B cell (primary cell): ENCODE measurements around the gene PRPS1. TPM values are rescaled to one million over a fixed set of nuclear protein-coding genes. Genes with fewer than 3 reads are reported as not detected.

Experiments used
- ATAC-seq: fragments of 200-7000 bp; cut with Tn5 transposase; one replicate; pipeline ENCODE4 v1.10.0; 2021; ENCODE audit warnings: low read depth, mild to moderate bottlenecking, moderate number of reproducible peaks, moderate library complexity
- CTCF ChIA-PET: fragments of 350-600 bp; sonication (Branson Sonifier 250); formaldehyde crosslinking; loops from one replicate; lab custom pipeline; 2021; ENCODE audit warnings: antibody characterized with exemption, inconsistent platforms; lab: Charles Lee
- POLR2A ChIA-PET: fragments of 350-600 bp; sonication (Branson Sonifier 250); formaldehyde crosslinking; loops from one replicate; lab custom pipeline; 2021; ENCODE audit warnings: antibody characterized with exemption; lab: Charles Lee
- DNase-seq: peaks from one replicate; pipeline ENCODE4 v3.0.0; 2013
- H2AFZ ChIP-seq: 2 replicates; pipeline ENCODE4 v1.6.1; 2012; ENCODE audit warnings: mild to moderate bottlenecking, low read depth, low read length; ENCODE audit not compliant: insufficient read depth, poor library complexity, severe bottlenecking
- H3K27ac ChIP-seq, 2 donors: 1 replicate in 1 of 2; 2 replicates in 1 of 2; pipeline ENCODE4 v1.5.1; 2012 to 2013; ENCODE audit warnings: low read length in 2 of 2, mild to moderate bottlenecking in 2 of 2, moderate library complexity in 1 of 2
- H3K27me3 ChIP-seq, 4 experiments: fragments of 200-600 bp in 1 of 4; sonication (generic) in 1 of 4; replicated peaks in 1 of 4; 1 replicate in 2 of 4; 2 replicates in 2 of 4; pipeline versions ENCODE4 v1.6.1 to v1.7.0; 2013 to 2016; ENCODE audit warnings: low read length in 3 of 4, mild to moderate bottlenecking in 2 of 4, mixed read lengths in 1 of 4, moderate library complexity in 1 of 4; ENCODE audit not compliant: insufficient read depth in 4 of 4, control insufficient read depth in 3 of 4; ENCODE audit errors: control extremely low read depth in 1 of 4
- H3K36me3 ChIP-seq, 2 experiments: replicated peaks in 1 of 2; 1 replicate in 1 of 2; 2 replicates in 1 of 2; pipeline versions ENCODE4 v1.6.1 to v1.7.1; 2013; ENCODE audit warnings: low read length in 1 of 2; ENCODE audit not compliant: insufficient read depth in 2 of 2, control insufficient read depth in 1 of 2; ENCODE audit errors: control extremely low read depth in 1 of 2, extremely low read depth in 1 of 2
- H3K4me1 ChIP-seq, 2 donors: fragments of 200-600 bp in 1 of 2; sonication (generic) in 1 of 2; 1 replicate in 1 of 2; 2 replicates in 1 of 2; pipeline versions ENCODE4 v1.5.1 to v1.6.1; 2013 to 2017; ENCODE audit warnings: low read length in 2 of 2; ENCODE audit not compliant: control insufficient read depth in 2 of 2, insufficient read depth in 2 of 2
- H3K4me2 ChIP-seq: replicated peaks from 2 replicates; pipeline ENCODE3; 2012; ENCODE audit warnings: mild to moderate bottlenecking, low read depth, low read length; ENCODE audit not compliant: poor library complexity, severe bottlenecking
- H3K4me3 ChIP-seq, 5 experiments: fragments of 200-600 bp in 1 of 5; sonication (generic) in 1 of 5; 1 replicate in 3 of 5; 2 replicates in 2 of 5; pipeline versions ENCODE4 v1.5.1 to v1.7.0; 2011 to 2016; ENCODE audit warnings: low read length in 4 of 5, mild to moderate bottlenecking in 4 of 5, low read depth in 2 of 5, control low read depth in 1 of 5, moderate library complexity in 1 of 5; ENCODE audit not compliant: insufficient read depth in 1 of 5; ENCODE audit errors: control extremely low read depth in 1 of 5, extremely low read depth in 1 of 5
- H3K79me2 ChIP-seq: fragments of 200-600 bp; sonication (generic); one replicate; pipeline ENCODE4 v1.6.0; 2016; ENCODE audit warnings: low read length; ENCODE audit not compliant: control insufficient read depth, insufficient read depth
- H3K9ac ChIP-seq: fragments of 200-600 bp; sonication (generic); 2 replicates; pipeline ENCODE4 v1.6.1; 2017; ENCODE audit warnings: mild to moderate bottlenecking, low read length, moderate library complexity
- H3K9me3 ChIP-seq, 3 donors: one replicate each; pipeline versions ENCODE4 v1.6.1 to v1.7.1; 2013; ENCODE audit warnings: low read length in 2 of 3; ENCODE audit not compliant: control insufficient read depth in 2 of 3, insufficient read depth in 1 of 3; ENCODE audit errors: control extremely low read depth in 1 of 3
- H4K20me1 ChIP-seq: 2 replicates; pipeline ENCODE4 v1.6.0; 2012; ENCODE audit warnings: mild to moderate bottlenecking, low read length; ENCODE audit not compliant: insufficient read depth, control insufficient read depth, poor library complexity, severe bottlenecking
- H3K27ac Mint-ChIP-seq: one replicate; pipeline ENCODE4 v1.8.0; 2021; ENCODE audit warnings: mixed read lengths
- H3K27me3 Mint-ChIP-seq: one replicate; pipeline ENCODE4 v1.8.0; 2021; ENCODE audit warnings: mixed read lengths
- H3K4me1 Mint-ChIP-seq: one replicate; pipeline ENCODE4 v1.8.0; 2021; ENCODE audit warnings: mixed read lengths
- H3K4me3 Mint-ChIP-seq: one replicate; pipeline ENCODE4 v1.8.0; 2021; ENCODE audit warnings: mixed read lengths
- H3K9me3 Mint-ChIP-seq: one replicate; pipeline ENCODE4 v1.8.0; 2022; ENCODE audit warnings: mixed read lengths; ENCODE audit not compliant: insufficient read depth
- CTCF ChIP-seq: fragments of 200-600 bp; IDR thresholded peaks from one replicate; pipeline ENCODE4 v1.8.0; 2022; ENCODE audit warnings: antibody characterized with exemption, mild to moderate bottlenecking
- EZH2 ChIP-seq: IDR thresholded peaks from 2 replicates; pipeline ENCODE4 v1.6.1; 2012; ENCODE audit warnings: borderline replicate concordance, low read depth, mild to moderate bottlenecking, moderate library complexity, low read length; ENCODE audit not compliant: insufficient read depth, poor library complexity, severe bottlenecking
- WGBS: methylation state at CpG from one replicate; pipeline ENCODE4 v1.1.5; 2013; ENCODE audit warnings: missing lambda C conversion rate; ENCODE audit not compliant: insufficient coverage; 5-methylcytosine and 5-hydroxymethylcytosine counted together
- intact Hi-C: fragments of 100-400 bp; cut with micrococcal nuclease; formaldehyde crosslinking; loops from one replicate; pipeline ENCODE4 v1.10.0; 2022
- polyA plus RNA-seq: library from polyadenylated mRNA; depleted of rRNA; stranded (reverse); fragments of >200 nt; gene quantifications from 2 replicates; pipeline ENCODE4 v1.2.3, GENCODE V29; 2012
- total RNA-seq, 2 donors: library from RNA; stranded (reverse); fragments of 120-200 nt in 1 of 2; gene quantifications; 1 replicate in 1 of 2; 2 replicates in 1 of 2; pipeline versions ENCODE4 v1.2.3 to v1.2.4, GENCODE V29; 2013 to 2022

PRPS1 gene
- total and polyA plus RNA-seq, 2 donors (not counting 1 experiment from before 2014, with no cell fraction given), result 42.2 to 52.1 TPM

GRCh38 chrX:107678957-107679740, 50.8 kb downstream of the PRPS1 start:
- Histone ChIP-seq H3K27ac (peak overlapping the region in 1 of 2 donors; percentile 22), H3K27me3 (no peaks in the 10 kb centered on the region), H3K4me2 (peak overlapping the region; percentile 31), H3K4me3 (no peak overlapping the region), H3K9ac (no peak overlapping the region), H3K9me3 (no peaks in the 10 kb centered on the region), H4K20me1 (no peaks in the 10 kb centered on the region), H2AFZ (no peak overlapping the region), H3K36me3 (no peaks in the 10 kb centered on the region), H3K4me1 (peaks cover 42 to 56% of the 10 kb centered on the region in 2 donors), H3K79me2 (peaks cover 9% of the 10 kb centered on the region)
- peak; percentile 24 for ATAC-seq
- Mint-ChIP-seq H3K27ac (peak overlapping the region; percentile 37), H3K4me3 (no peak overlapping the region), H3K27me3 (no peaks in the 10 kb centered on the region), H3K9me3 (no peaks in the 10 kb centered on the region), H3K4me1 (peaks cover 60% of the 10 kb centered on the region)
- intact Hi-C loops, result no loop called here
- TF ChIP-seq EZH2 (no peak), CTCF (no peak)
- POLR2A ChIA-PET, result interaction anchor here (1.0 to 8.2 kb wide), 2 partner anchors 22 to 36 kb away, joined by 4 to 375 read pairs; no protein-coding TSS in a partner anchor
- CTCF ChIA-PET, result interaction anchor here (1.1 to 9.1 kb wide), 5 partner anchors 20 to 97 kb away, joined by 3 to 318 read pairs (median 3); partner anchors contain the start of genes NCBP2L and TSC22D3
- whole genome bisulfite sequencing, result no CpG with 5 or more reads among the region's 8 CpGs
- DNase-seq, result peak; percentile 74

- Mint-ChIP-seq H3K4me3 (no peak overlapping the region), H3K4me1 (peaks cover 48% of the 10 kb centered on the region), H3K27me3 (no peaks in the 10 kb centered on the region), H3K27ac (no peak overlapping the region), H3K9me3 (no peaks in the 10 kb centered on the region)
- whole genome bisulfite sequencing, result no CpG with 5 or more reads among the region's 3 CpGs
- Histone ChIP-seq H3K27ac (no peak overlapping the region), H3K9ac (no peak overlapping the region), H3K36me3 (no peaks in the 10 kb centered on the region), H2AFZ (no peak overlapping the region), H3K4me2 (no peak overlapping the region), H3K27me3 (no peaks in the 10 kb centered on the region), H3K4me1 (peaks cover 31 to 40% of the 10 kb centered on the region in 2 donors), H3K9me3 (no peaks in the 10 kb centered on the region), H3K4me3 (no peak overlapping the region), H4K20me1 (no peaks in the 10 kb centered on the region), H3K79me2 (peaks cover 2% of the 10 kb centered on the region)
- CTCF ChIA-PET, result no interaction called here
- intact Hi-C loops, result loop anchor here (2.0 kb wide), 1 partner anchor 19 kb away; no protein-coding TSS in a partner anchor
- POLR2A ChIA-PET, result no interaction called here
- ATAC-seq (no peak), DNase-seq (no peak)
- TF ChIP-seq CTCF (no peak), EZH2 (no peak)
These were observed 53.9 kb downstream of the PRPS1 start for GRCh38 chrX:107682256-107682655.
